ENCODE results near the gene PHF2. TPM values are rescaled to one million over a fixed set of nuclear protein-coding genes. Genes with fewer than 3 reads are reported as not detected.

PHF2 gene
- total RNA-seq, 1 experiment from 2014 or later = 10.3 TPM

GRCh38 chr9:93579711-93580516 lies 3.5 kb downstream of the PHF2 start:
- Histone ChIP-seq H3K36me3 (ENCODE audit: control insufficient read depth, insufficient read depth, low read length) (no peaks in the 10 kb centered on the region), H3K27me3 (replicated peaks; ENCODE audit: control insufficient read depth, insufficient read depth, low read length) (no peaks in the 10 kb centered on the region), H3K4me3 (ENCODE audit: low read depth, low read length) (no peak overlapping the region), H3K4me1 (peaks cover 11% of the 10 kb centered on the region), H3K9me3 (no peaks in the 10 kb centered on the region)
- H3K9me3 Mint-ChIP-seq (ENCODE audit: unreplicated experiment) = no peaks in the 10 kb centered on the region
- ChIA-PET CTCF (interaction anchor here (1.0 kb wide), 1 partner anchor 14 kb away, joined by 5 read pairs; no protein-coding TSS in a partner anchor), POLR2A (no interaction called here)
- peaks cover 2% of the 10 kb centered on the region for H3K36me3 Mint-ChIP-seq (ENCODE audit: insufficient read depth, unreplicated experiment)
- no peak overlapping the region for H3K4me3 Mint-ChIP-seq (ENCODE audit: unreplicated experiment)
- peaks cover 14% of the 10 kb centered on the region for H3K4me1 Mint-ChIP-seq (ENCODE audit: low read depth, unreplicated experiment)
- no peak overlapping the region for H3K27ac Mint-ChIP-seq (ENCODE audit: unreplicated experiment)
- no peak for DNase-seq
- no peak for TF ChIP-seq CTCF (IDR thresholded peaks at IDR 0.05; ENCODE audit: insufficient read depth in 1 of 2, low read depth in 1 of 2, low read length in 1 of 2, severe bottlenecking in 1 of 2, unreplicated experiment in 1 of 2)
- BruUV-seq (replicated peaks) = no TSS peak
- H3K27me3 Mint-ChIP-seq (ENCODE audit: insufficient read depth, unreplicated experiment) = no peaks in the 10 kb centered on the region
- intact Hi-C loops (cut with micrococcal nuclease; ENCODE audit: unreplicated experiment) = no loop called here

GRCh38 chr9:93580654-93581380 lies 4.4 kb downstream of the PHF2 start:
- no peaks in the 10 kb centered on the region for H3K36me3 ChIP-seq (ENCODE audit: control insufficient read depth, insufficient read depth, low read length)
- H3K36me3 Mint-ChIP-seq (ENCODE audit: insufficient read depth, unreplicated experiment) = peaks cover 5% of the 10 kb centered on the region
- ChIA-PET POLR2A (no interaction called here), CTCF (interaction anchor here (1.0 kb wide), 1 partner anchor 15 kb away, joined by 5 read pairs; no protein-coding TSS in a partner anchor)
- no peak for TF ChIP-seq CTCF (IDR thresholded peaks at IDR 0.05; ENCODE audit: insufficient read depth in 1 of 2, low read depth in 1 of 2, low read length in 1 of 2, severe bottlenecking in 1 of 2, unreplicated experiment in 1 of 2)
- H3K4me1 ChIP-seq = peaks cover 11% of the 10 kb centered on the region
- H3K4me3 Mint-ChIP-seq (ENCODE audit: unreplicated experiment) = no peak overlapping the region
- no peaks in the 10 kb centered on the region for H3K27me3 ChIP-seq (replicated peaks; ENCODE audit: control insufficient read depth, insufficient read depth, low read length)
- BruUV-seq (replicated peaks) = no TSS peak
- intact Hi-C loops (cut with micrococcal nuclease; ENCODE audit: unreplicated experiment) = no loop called here
- no peaks in the 10 kb centered on the region for H3K9me3 ChIP-seq
- peaks cover 14% of the 10 kb centered on the region for H3K4me1 Mint-ChIP-seq (ENCODE audit: low read depth, unreplicated experiment)
- H3K27me3 Mint-ChIP-seq (ENCODE audit: insufficient read depth, unreplicated experiment) = no peaks in the 10 kb centered on the region
- no peak for DNase-seq
- H3K4me3 ChIP-seq (ENCODE audit: low read depth, low read length) = no peak overlapping the region
- H3K9me3 Mint-ChIP-seq (ENCODE audit: unreplicated experiment) = no peaks in the 10 kb centered on the region
- H3K27ac Mint-ChIP-seq (ENCODE audit: unreplicated experiment) = peak overlapping the region; percentile 27

GRCh38 chr9:93582115-93582514 lies 5.7 kb downstream of the PHF2 start:
- TF ChIP-seq CTCF (IDR thresholded peaks at IDR 0.05; ENCODE audit: insufficient read depth in 1 of 2, low read depth in 1 of 2, low read length in 1 of 2, severe bottlenecking in 1 of 2, unreplicated experiment in 1 of 2) = no peak
- no peak overlapping the region for H3K27ac Mint-ChIP-seq (ENCODE audit: unreplicated experiment)
- H3K4me3 Mint-ChIP-seq (ENCODE audit: unreplicated experiment) = no peak overlapping the region
- H3K27me3 Mint-ChIP-seq (ENCODE audit: insufficient read depth, unreplicated experiment) = no peaks in the 10 kb centered on the region
- CTCF ChIA-PET = no interaction called here
- peaks cover 5% of the 10 kb centered on the region for H3K36me3 Mint-ChIP-seq (ENCODE audit: insufficient read depth, unreplicated experiment)
- intact Hi-C loops (cut with micrococcal nuclease; ENCODE audit: unreplicated experiment) = no loop called here
- DNase-seq = peak in 1 of 2 experiments; percentile 12
- Histone ChIP-seq H3K27me3 (replicated peaks; ENCODE audit: control insufficient read depth, insufficient read depth, low read length) (no peaks in the 10 kb centered on the region), H3K36me3 (ENCODE audit: control insufficient read depth, insufficient read depth, low read length) (no peaks in the 10 kb centered on the region), H3K4me1 (peaks cover 11% of the 10 kb centered on the region), H3K4me3 (ENCODE audit: low read depth, low read length) (no peak overlapping the region), H3K9me3 (no peaks in the 10 kb centered on the region)
- no TSS peak for BruUV-seq (replicated peaks)
- POLR2A ChIA-PET = interaction anchor here (0.5 kb wide), 1 partner anchor 31 kb away, joined by 7 read pairs; no protein-coding TSS in a partner anchor
- H3K9me3 Mint-ChIP-seq (ENCODE audit: unreplicated experiment) = no peaks in the 10 kb centered on the region
- peaks cover 14% of the 10 kb centered on the region for H3K4me1 Mint-ChIP-seq (ENCODE audit: low read depth, unreplicated experiment)
